HG03442 (cell line): Measurements from ENCODE around the gene COMP.

Source experiments
- ATAC-seq: cut with Tn5 transposase; IDR thresholded peaks from one replicate; pipeline ENCODE4 v1.9.1; 2021; ENCODE audit warnings: mild to moderate bottlenecking, moderate library complexity; ENCODE audit not compliant: unreplicated experiment

The COMP gene

GRCh38 chr19:18783958-18784785 is 6.9 kb downstream of the COMP start:
- ATAC-seq: no peak

GRCh38 chr19:18782559-18783225 is 8.4 kb downstream of the COMP start:
- ATAC-seq: no peak

GRCh38 chr19:18781885-18782527 is 9.1 kb downstream of the COMP start:
- no peak for ATAC-seq

- ATAC-seq: no peak
Observed at GRCh38 chr19:18781047-18781600, 10.0 kb downstream of the COMP start.

- ATAC-seq: no peak
Observed at GRCh38 chr19:18780631-18781030, 10.5 kb downstream of the COMP start.

- ATAC-seq: no peak
Observed at GRCh38 chr19:18780081-18780480, 11.0 kb downstream of the COMP start.

- no peak for ATAC-seq
Observed at GRCh38 chr19:18778826-18779495, 12.1 kb downstream of the COMP start.

GRCh38 chr19:18778076-18778389 is 13.1 kb downstream of the COMP start:
- ATAC-seq: no peak

- ATAC-seq: no peak
Observed at GRCh38 chr19:18777301-18778075, 13.6 kb downstream of the COMP start.

- ATAC-seq: no peak
Observed at GRCh38 chr19:18776736-18777135, 14.4 kb downstream of the COMP start.

- ATAC-seq: no peak
Observed at GRCh38 chr19:18776288-18776594, 14.9 kb downstream of the COMP start.

- no peak for ATAC-seq
Observed at GRCh38 chr19:18775586-18776287, 15.4 kb downstream of the COMP start.

GRCh38 chr19:18774782-18775444 is 16.2 kb downstream of the COMP start:
- no peak for ATAC-seq

- ATAC-seq: no peak
Observed at GRCh38 chr19:18774107-18774506, 17.0 kb downstream of the COMP start.

GRCh38 chr19:18773682-18774081 is 17.4 kb downstream of the COMP start:
- no peak for ATAC-seq

- ATAC-seq: no peak
Observed at GRCh38 chr19:18772620-18773587, 18.2 kb downstream of the COMP start.

GRCh38 chr19:18771328-18772242 is 19.5 kb downstream of the COMP start:
- no peak for ATAC-seq
